Activated CD8-positive, alpha-beta memory T cell treated with anti-CD3 and anti-CD28 coated beads for 4 hours (primary cell): Measurements from ENCODE around the gene RASAL1.
"Not testable (repeated sequence)": the region's sequence is repeated elsewhere in the genome, so short reads cannot be mapped to it uniquely, and the experiment has no call there.

ENCODE experiments used
- DNase-seq, 2 donors: peaks; one replicate each; pipeline ENCODE4 v3.0.0-alpha.2; 2020; ENCODE audit warnings: low read depth in 2 of 2

The RASAL1 gene

DNA sequence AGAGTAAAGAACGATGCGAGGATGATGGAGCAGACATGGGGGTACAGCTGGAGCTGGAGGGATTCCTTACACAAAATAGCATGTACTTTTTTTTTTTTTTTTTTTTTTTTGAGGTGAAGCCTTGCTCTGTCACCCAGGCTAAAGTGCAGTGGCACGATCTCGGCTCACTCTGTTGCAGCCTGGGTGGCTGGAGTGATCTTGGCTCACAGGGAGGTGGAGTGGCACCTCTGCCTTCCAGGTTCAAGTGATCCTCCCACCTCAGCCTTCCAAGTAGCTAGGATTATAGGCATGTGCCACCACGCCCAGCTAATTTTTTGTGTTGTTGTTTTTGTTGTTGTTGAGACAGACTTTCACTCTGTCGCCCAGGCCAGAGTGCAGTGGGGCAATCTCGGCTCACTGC is 5.1 kb upstream of the RASAL1 start:
- DNase-seq, result no peak

DNA sequence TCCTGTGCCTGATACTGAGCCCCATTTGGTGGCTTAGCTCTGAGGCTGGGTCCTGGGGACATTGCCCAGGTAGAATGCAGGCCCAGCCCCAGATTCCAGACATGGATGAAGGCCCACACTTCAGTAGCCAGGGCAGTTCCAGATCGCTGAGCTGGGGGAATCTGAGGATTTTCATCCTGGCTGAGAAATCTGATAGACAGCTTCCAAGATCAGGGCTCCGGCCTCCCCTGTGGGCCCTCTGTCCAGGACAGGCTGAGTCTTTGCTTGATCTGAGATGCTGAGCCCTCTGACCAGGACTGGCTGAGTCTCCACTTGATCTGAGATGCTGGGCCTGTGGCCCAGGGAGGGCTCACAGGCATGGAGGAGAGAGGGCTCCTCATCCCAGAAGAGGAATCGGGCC is 3.3 kb upstream of the RASAL1 start:
- DNase-seq, result no peak

DNA sequence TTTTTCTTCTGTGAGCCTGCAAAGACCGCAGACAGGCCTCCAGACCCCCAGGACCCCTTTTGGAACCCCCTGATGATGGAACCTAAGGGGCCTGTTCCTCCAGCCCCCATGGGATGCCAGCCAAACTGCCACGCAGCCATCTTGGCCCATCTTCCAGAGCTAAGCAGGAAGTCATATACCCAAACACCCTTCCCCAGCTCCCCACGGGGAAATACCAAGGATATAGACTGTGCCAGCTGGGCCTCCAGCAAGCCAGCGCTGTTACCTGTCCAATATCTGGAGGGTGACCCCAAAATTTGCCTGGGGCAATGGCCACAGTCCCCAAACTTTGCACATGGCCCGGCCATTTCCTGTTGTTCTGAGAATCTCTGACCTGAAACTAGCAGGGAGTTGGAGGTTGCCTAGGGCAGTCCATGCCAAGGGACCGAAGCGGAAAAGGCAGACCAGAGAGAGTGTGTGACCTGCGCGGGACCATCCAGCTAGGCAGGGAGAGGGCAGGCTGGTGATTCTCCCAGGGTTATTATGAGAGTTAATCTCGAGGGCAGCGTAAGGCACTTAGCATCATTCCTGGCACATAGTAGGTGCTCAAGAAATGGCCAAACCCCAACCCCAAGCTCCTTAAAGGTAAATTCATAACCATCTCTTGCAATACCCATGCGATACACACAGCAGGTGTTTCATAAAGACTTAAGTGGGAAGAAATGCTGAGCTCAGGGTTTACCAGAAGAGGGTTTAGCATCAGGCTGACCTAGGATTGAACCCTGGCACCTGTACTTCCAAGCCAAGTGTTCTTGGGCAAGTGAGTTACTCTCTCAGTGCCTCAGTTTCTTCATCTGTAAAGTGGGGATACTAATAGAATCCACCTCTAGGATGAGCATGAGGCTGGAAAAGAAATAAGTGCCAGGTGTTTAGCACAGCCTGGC is 2.6 kb upstream of the RASAL1 start:
- DNase-seq, result no peak

DNA sequence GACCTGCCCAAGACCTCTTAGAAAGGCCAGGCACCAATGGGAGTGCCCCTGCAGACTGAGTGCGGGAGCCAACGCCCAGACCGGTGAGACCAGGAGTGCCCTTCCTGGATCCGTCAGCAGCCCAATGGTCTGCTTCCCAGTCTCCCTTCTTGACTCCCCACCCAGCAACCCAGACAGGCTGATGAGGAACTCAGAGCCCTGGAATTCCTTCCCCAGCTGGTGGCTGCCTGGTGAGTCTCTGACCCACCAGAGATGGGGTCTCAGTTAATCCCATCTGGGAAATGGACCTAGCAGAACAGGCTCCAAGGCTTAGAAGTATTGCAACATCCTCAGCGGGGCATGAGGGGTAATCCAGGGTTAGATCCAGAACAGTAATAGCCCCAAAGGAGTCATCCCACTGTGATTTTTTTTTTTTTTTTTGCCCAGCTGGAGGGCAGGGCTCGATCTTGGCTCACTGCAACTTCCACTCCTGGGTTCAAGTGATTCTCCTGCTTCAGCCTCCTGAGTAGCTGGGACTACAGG is 1.5 kb upstream of the RASAL1 start:
- DNase-seq, result no peak

DNA sequence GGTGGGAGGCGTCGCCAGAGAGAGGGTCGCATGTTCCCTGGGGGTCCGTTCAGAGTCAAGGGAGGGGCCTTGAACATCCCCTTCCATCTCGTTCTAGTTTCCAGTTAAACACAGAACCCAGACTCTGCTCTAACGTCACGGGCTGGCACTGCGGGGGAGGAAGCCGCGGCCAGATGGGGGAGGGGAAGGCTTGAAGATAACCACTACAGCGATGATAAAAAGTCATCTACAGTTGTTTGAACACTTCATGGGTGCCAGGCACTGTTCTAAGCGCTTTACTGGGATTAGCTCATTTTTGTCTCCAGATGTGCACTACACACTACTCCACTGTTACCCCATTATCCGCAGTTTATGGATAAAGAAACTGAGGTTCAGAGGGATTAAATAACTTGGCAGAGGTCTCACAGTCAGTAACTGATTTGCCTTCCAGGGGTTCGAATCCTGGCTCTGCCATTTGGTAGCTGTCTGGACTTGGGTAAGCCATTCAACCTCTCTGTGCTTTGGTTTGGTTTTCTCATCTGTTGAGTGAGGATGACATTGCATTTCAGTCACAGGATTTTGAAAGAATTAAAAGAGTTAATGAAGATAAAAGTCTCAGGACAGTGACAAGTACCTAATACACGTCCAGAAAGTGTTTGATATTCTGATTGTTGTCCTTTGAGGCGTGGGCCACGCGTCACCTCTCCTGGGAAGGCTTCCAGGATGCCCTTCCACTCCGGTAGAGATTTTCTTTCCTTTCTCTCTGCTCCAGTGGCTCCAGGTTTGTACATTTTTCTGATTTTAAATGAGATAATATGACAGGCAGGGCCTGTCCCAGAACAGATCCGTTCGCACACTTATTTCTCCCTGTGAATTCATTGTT is 798 bp upstream of the RASAL1 start:
- peak; percentile 14 to 30 for DNase-seq

DNA sequence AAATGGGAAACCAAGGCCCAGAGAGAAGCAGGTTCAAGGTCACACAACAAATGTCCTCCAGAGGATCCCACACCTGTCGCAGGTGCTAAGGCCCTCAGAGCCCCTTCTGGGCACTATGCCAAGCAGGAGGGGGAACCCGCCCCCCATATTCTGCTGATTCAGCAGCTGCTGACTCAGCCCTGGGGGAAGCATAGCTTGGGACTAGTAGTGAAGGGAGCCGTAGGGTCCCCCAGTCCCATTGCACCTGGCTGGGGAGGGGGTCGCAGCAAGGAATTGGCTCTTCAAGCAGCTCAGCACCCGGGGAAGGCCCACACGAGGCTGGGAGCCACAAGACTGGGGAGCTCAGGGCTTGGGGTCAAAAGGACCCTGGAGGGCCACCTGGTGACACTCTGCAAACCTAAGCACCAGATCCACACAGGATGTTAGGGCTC is 1.0 kb downstream of the RASAL1 start:
- DNase-seq, result no peak

DNA sequence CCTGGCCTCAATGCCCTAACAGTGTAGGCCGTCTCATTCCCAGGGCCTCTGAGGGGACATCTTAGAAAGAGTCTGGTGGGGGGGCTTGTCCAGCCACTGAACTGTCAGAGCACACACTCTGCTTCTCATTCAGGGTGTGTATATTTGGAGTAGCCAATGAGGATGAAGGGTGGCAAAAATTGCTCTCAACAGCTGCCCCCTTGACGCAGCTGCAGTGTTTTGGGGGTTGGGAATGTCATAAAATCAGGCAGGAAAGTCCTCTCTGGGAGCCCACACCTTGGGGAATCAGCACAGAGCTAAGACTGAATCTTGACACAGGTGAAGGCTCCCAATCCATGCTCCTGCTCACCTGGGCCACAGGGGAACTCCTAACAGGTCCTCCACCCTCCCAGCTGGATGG is 1.5 kb downstream of the RASAL1 start:
- no peak for DNase-seq

DNA sequence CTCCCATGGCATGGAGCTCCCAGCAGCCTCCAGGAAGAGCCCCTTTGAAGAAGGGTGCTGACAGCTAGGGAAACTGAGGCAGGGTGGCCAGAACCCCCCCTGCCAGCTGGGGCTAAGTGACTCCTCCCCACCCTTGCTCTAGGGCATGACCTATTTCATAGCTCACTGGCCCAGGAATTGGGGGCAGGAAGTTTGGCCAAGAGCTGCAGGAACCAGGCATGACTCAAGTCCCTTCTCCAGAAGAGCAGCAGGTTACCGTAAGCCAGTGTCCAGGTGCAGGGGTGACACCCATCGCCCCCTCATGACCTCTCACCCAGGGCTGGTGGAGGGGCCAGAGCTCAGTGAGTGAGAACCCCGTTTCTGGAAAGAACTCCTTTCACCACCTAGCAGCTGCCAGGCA is 1.9 kb downstream of the RASAL1 start:
- no peak for DNase-seq

DNA sequence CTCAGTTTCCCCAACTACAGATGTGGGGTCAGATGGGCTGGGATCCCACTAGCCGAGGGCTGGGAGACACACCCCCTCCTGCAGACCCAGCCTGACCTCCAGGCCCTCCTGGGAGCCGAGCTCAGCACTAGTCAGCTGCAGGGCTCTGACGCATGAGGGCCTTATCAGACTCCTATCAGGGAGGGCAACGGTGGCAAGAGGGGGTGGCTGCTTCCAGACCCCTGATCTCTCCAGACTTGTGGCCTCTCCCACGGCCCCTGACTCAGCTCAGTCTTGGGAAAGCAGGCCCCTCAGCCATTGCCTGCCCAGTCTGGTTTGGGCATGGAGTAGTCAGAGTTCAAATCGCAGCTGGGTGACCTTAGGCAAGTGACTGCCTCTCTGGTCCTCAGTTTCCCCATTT is 2.5 kb downstream of the RASAL1 start:
- DNase-seq, result no peak

DNA sequence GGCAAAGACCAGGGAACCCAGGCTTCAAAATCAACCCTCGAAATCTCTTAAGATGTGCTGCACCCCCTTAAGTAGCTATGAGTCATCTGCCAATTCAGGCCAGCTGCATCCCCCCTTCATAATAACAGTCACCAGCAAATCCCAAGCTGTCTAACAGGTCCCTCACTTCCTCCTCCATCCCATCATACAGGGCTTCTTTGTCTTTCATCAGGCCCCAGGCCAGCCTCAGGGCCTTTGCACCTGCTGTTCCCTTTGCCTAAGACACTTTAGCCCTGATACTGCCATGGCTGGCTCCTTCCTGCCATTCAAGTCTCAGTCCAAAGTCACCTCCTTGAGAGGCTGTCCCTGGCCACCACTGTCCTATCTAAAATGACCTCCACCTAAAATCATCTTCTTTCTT is 4.0 kb downstream of the RASAL1 start:
- DNase-seq, result no peak

DNA sequence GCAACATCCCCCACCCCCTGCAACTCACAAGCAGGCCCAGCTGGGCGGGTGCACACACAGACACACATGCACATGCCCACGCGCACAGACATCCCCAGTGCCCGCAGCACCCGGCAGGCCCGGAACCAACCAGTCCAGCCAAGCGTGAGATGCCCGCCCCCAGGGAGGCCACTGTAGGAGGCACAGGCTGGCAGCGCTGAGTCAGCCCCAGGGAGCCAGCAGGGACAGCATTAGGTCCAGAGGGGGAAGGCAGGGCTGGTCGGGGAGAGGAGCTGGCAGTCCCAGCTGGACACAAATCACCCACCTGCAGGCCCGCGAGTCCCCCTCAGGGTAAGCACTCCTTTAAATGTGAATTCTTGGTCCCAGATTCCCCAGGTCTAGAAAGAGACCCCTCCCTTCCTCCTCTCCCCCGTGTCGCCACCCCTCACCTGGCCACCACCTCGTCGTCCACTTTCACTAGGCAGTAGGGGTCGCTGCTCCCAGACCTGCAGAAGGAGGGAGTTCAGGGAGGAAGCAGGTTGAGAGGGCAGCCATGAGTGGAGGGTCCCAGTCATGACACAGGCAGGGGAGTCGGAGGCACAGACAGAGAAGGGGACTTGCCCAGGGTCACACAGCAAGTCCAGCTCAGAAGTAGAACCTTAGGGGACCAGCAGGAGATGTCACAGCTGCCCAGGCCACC is 5.0 kb downstream of the RASAL1 start:
- DNase-seq, result no peak

DNA sequence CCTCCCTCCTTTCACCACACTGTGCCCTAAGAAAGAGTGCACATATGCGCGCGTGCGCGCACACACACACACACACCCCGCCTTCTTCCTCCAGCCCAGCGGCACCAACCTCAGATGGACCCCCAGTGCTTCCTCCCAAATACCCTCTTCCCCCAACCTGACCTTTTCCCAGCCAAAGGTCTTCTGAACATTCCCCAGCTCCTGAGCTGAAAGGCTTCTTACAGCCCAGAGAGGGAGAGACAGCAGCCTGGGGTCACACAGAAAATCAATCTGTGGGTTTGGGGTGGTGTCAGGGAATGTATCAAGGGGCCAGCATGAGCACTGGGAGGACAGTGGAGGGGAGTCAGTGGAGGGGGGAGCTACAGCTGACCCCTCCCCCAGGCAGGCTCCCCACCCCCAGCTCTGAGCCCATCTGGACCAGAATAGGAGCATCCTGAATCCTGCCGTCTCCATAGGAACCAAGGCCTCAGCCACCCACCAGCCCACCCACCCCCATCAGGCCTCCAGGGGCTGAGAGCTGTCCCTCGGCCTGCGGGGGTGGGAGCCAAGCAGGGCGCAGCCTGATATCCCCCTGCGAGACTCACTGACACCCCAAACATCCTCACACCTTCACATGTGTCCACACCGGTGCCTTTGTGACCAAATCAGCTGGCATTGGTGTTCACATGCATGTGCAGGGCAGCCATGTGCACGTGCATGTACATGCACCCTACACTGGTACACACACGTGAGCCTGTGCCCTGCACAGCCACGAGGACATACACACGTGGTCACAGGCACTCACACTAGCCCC is 5.7 kb downstream of the RASAL1 start:
- DNase-seq, result no peak

DNA sequence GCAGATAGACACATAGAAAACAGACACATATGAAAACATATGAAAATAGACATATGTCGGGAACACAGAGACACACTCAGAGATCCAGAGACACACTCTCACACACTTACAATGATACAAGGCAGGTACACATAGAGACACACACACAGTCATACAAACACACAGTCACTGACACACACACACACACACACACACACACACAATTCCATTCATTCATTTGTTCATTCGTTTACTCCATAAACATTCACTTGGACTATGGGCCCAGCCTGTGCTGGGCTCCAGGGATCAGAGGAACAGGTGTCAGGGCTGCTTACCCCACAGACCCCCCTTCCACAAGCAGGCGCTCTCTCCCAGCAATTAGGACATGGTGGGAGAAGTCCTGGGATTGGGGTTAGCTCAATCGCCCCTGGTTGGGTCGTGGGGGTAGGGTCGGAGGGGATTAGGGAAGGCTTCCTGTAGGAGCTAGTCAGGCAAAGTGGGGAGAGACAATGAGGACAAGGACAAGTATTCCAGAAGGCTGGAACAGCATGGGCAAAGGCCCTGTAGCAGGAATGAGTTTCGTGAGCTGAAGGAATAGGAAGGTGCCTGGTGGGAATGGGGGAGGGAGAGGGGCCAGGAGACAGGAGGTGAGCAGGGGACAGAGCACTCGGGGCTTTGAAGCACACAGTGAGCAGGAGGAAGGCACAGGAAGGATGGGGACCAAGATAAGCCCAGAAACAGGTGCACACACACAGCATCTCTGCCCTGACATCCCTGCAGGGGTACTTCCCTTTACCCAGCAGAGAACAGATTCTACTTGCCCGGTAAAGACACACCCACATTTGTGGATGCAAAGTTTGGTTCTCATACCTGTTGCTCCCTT is 6.5 kb downstream of the RASAL1 start:
- no peak for DNase-seq

DNA sequence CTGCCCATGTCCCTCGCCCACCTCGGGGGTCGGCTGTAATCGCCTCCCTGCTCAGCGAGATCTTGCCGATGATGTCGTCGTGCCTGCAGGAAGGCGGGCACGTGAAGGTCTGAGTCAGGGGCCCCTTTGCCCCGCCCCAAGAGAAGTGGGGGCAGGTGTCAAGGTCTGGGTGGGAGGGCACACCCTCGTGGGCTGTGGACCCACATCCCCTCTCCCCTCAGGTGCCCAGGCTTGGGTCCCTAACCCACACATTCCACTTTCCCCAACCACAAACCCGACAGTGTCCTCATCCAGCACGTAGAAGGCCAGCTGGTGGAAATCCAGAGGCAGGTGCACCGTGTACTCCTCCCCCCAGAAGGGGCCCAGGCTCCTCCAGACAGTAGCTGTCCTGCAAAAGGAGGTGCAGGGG is 7.8 kb downstream of the RASAL1 start:
- no peak for DNase-seq

DNA sequence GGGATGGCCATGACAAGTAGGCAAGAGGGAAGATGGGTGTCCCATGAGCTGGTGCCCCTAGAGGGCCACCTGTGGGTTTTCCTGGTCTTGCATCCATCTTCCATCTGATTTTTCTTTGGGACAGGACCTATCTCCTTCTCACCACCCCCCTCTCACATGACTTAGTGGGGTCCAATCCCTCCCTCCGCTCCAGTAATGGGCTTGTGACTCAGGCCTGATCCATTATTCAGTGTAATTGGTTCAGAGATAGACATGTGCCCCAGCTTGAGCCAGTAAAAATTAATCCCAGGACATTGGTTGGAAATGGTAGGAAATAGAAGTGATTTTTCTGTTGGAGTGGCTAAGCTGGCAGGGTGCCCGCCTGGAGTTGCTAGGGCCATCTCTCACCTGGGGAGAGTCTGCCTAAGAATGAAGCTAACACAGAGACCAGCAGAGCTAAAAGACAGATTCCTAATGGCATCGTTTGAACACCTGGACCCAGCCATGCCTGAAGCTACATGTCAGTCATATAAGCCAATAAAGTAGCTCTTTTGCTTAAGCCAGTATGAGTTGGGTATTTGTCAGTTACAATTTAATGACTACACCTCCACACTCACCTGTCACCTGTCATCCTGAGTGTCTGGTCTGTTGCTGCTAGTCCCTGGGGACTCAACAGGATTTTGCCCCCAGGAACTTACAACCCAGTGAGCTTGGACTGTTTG is 14.7 kb downstream of the RASAL1 start:
- DNase-seq, result no peak

DNA sequence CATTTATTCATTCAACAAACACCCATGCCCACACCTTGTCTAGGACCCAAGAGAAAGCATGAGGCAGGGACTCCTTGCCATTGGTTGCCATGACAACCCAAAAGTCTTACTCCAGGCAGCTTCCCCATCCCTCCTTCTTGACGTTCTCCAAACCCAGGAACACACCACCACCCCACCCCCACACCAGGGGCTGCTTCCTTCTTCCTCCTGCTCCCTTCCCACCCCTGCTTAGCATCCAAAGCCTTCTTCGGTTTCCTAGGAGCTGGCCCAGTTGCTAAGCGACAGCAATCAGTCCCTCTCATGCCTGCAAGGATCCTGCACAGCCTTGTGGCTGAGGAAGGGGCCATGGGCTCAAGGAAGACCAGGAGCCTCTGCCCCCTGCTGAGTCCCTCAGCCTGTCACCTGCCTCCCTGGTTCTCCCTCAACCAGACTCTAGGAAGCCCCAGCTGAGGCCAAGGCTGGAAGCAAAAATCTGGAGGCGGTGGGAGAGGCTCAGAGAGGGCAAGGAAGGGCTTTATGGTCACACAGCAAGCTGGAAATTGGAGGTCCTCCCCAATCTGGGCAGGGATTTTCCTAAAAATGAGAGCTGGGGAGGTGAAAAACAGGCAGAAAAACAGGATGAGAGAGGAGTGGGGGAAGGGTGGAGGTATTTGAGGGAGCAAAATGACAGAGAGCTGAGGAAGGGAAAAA is 15.4 kb downstream of the RASAL1 start:
- no peak for DNase-seq

DNA sequence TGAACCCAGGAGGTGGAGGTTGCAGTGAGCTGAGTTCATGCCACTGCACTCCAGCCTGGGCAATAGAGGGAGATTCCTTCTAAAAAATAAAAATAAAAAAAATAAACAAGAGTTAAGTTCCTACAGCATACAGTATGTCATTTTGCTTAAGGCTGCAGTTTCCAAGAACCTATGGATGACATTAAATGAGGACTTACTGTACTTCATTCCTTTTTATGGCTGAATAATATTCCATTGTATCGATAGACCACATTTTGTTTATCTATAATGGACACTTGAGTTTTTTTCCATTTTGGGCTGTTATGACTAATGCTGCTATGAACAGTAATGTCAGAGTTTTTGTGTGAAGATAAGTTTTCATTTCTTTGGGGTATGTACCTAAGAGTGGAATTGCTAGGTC is 17.4 kb downstream of the RASAL1 start:
- DNase-seq, result no peak

DNA sequence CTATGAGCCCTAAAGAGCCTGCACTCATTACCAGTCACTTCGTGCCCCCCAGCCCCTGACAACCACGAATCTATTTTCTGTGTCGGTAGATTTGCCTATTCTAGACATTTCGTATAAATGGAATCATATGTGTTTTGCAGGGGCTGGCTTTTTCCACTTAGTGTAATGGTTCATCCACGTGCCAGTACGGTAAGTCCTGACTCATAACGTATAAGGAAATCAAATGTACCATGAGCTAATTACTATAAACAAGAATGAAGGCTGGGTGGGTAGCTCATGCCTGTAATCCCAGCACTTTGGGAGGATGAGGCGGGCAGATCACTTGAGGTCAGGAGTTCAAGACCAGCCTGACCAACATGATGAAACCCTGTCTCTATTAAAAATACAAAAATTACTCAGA is 17.9 kb downstream of the RASAL1 start:
- DNase-seq, result not testable (repeated sequence)

DNA sequence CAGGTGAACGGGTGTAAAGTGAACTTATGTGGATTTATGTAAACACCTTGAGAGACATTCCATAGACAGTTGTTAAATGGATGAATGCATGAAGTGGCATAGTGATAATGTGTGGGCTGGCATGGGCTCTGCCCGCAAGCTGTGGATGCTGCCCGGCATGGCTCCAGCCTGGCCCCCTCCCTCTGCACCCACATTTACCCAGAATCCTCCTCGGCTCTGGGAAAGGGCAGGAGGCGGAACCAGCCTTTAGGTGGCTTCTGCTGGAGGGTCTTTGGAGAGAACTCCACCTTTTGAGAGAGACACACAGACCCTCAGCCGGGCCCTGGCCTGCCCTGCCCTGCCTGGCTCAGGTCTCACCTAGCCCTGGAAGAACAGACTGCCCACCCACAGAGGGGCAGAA is 18.7 kb downstream of the RASAL1 start:
- DNase-seq, result no peak
